HL-60 (cell line): Measurements from ENCODE around the gene KLHL30.

Experiments used
- POLR2AphosphoS5 ChIP-seq: IDR thresholded peaks from 2 replicates; pipeline ENCODE4 v1.6.1; 2012; ENCODE audit warnings: low read depth
- TF ChIP-seq, protein P1 (sequence below): IDR thresholded peaks from one replicate; pipeline ENCODE4 v1.5.1; 2011; ENCODE audit warnings: low read length, control low read depth, inconsistent platforms; ENCODE audit not compliant: insufficient read depth
- TF ChIP-seq, protein P2 (sequence below): IDR thresholded peaks from 2 replicates; pipeline ENCODE4 v1.6.1; 2012; ENCODE audit warnings: low read depth; ENCODE audit not compliant: insufficient replicate concordance

DNA sequence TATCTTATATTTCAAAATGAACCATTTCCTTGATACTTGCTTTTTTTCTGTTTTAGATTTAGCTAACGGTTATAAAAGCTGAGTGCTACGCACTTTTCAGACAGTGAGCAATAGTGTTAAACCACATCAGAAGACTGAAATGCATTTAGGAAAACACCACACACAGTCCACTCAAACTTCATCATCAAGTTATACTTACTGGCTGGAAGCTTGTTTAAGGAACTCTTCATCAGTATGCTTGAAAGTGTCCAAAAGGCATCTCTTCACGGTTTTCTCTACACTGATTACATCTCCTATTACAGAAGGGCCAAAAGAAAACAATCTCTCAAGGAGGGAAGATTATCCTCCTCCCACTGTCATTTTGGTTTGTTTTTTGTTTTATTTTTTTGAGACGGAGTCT, 45.4 kb downstream of the KLHL30 start:
- TF ChIP-seq, protein P1, sequence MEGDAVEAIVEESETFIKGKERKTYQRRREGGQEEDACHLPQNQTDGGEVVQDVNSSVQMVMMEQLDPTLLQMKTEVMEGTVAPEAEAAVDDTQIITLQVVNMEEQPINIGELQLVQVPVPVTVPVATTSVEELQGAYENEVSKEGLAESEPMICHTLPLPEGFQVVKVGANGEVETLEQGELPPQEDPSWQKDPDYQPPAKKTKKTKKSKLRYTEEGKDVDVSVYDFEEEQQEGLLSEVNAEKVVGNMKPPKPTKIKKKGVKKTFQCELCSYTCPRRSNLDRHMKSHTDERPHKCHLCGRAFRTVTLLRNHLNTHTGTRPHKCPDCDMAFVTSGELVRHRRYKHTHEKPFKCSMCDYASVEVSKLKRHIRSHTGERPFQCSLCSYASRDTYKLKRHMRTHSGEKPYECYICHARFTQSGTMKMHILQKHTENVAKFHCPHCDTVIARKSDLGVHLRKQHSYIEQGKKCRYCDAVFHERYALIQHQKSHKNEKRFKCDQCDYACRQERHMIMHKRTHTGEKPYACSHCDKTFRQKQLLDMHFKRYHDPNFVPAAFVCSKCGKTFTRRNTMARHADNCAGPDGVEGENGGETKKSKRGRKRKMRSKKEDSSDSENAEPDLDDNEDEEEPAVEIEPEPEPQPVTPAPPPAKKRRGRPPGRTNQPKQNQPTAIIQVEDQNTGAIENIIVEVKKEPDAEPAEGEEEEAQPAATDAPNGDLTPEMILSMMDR, result no peak
- TF ChIP-seq, protein P2, sequence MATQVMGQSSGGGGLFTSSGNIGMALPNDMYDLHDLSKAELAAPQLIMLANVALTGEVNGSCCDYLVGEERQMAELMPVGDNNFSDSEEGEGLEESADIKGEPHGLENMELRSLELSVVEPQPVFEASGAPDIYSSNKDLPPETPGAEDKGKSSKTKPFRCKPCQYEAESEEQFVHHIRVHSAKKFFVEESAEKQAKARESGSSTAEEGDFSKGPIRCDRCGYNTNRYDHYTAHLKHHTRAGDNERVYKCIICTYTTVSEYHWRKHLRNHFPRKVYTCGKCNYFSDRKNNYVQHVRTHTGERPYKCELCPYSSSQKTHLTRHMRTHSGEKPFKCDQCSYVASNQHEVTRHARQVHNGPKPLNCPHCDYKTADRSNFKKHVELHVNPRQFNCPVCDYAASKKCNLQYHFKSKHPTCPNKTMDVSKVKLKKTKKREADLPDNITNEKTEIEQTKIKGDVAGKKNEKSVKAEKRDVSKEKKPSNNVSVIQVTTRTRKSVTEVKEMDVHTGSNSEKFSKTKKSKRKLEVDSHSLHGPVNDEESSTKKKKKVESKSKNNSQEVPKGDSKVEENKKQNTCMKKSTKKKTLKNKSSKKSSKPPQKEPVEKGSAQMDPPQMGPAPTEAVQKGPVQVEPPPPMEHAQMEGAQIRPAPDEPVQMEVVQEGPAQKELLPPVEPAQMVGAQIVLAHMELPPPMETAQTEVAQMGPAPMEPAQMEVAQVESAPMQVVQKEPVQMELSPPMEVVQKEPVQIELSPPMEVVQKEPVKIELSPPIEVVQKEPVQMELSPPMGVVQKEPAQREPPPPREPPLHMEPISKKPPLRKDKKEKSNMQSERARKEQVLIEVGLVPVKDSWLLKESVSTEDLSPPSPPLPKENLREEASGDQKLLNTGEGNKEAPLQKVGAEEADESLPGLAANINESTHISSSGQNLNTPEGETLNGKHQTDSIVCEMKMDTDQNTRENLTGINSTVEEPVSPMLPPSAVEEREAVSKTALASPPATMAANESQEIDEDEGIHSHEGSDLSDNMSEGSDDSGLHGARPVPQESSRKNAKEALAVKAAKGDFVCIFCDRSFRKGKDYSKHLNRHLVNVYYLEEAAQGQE, result no peak
- no peak for TF ChIP-seq POLR2AphosphoS5
